Tongue (tissue), 2 donors: ENCODE data around the gene RTL10. TPM values are rescaled to one million over a fixed set of nuclear protein-coding genes. Genes with fewer than 3 reads are reported as not detected.
"Not testable (repeated sequence)": the region's sequence is repeated elsewhere in the genome, so short reads cannot be mapped to it uniquely, and the experiment has no call there.

Source experiments
- DNase-seq: peaks from one replicate; pipeline ENCODE4 v3.0.0-alpha.2; 2015
- total RNA-seq: library from RNA; depleted of rRNA; stranded (reverse); fragments of >200 nt; gene quantifications from one replicate; pipeline ENCODE4 v1.2.3, GENCODE V29; 2014

The RTL10 gene
- total RNA-seq, 1 donor from 2014 or later: 16.2 TPM

DNA sequence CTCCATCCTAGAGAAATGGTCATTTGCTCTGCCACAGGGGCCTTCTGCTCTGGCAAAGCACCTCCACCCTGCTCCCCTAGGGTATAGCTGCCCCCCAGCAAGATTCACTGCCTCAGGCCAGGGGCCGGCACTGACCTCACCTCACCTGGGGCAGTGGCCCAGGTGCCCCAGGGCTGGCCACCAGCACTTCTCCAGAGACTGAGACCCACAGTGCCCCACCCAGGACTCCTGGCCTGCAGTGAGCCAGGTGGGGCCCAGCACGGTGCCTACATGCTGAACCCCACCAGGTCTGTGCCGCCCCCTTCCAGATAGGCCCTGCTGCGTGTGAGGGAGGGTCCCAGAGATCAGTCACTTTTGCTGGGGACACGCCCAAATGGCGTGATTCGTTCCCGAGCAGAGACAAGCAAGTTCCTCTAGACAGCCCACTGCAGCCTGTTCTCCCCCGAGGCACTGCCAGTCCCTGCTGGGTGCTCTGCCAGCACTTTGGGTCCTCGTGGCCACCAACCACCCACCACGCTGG, 10.8 kb downstream of the RTL10 start:
- DNase-seq: no peak

DNA sequence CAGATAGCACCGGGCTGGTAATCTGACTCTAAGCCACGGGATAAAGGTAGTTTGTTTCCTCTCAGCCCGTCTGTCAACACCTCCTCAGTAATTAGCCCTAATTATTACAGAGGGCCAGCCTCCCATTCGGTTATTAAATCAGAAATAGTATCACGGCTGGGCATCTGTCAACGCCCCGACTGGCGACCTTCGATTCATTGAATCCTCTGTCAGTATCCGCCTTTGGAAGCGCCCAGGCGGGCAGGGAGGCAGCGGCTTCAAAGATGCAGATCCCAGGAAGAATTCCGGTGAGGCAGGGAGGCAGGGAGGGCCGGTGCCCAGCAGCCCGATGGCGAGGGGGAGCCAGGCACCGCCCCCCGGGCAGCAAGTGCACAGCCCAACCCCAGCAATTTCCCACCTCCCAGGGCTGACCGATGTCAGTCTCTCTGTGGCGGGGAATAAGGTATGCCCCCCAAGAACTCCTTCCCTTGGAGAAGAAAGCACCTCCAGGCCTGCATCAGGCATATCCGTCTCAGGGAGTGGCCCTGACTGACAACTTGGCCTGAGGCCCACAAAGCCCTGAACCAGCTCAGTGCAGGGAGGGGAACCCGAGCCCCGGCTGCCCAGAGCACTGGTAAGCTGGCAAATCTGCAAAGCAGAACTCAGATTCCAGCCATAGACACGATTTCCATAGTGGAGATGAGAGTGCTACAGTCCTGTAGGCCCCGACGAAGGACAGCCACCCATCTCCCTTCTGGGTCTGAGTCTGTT, 11.4 kb downstream of the RTL10 start:
- peak; percentile 37 for DNase-seq

DNA sequence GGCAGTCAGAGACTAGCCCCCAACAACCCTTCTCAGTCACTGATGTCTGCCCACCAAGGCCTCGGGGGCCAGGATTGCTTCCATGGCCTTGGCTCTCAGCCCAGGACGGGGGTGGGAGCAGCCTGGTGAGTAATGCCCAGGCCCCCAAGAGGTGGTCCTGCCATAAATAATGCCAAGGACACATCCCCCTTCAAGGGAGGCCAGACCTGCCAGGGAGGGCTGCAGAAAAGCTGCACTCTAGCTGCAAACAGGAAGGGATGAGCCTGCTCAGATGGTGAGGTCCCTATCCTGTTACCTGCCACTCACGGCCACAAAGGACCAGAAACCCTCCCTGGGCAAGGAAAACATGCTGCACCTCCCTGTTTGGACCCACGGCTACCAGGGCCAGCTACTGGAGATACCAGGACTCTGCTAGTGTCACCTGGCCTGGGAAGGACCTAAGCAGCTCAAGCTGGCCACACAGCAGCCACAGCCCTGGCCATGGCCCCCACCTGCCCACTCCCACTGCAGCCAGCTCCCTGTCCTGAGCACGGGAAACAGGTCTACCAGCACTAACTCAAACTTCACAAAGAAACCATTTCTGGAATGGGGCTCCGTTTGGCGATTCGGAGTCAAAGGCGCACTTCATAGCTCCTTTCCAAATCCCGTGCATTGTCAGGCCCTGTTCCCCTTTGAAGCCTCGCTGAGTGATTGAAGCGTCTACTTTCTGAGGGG, 12.1 kb downstream of the RTL10 start:
- no peak for DNase-seq

DNA sequence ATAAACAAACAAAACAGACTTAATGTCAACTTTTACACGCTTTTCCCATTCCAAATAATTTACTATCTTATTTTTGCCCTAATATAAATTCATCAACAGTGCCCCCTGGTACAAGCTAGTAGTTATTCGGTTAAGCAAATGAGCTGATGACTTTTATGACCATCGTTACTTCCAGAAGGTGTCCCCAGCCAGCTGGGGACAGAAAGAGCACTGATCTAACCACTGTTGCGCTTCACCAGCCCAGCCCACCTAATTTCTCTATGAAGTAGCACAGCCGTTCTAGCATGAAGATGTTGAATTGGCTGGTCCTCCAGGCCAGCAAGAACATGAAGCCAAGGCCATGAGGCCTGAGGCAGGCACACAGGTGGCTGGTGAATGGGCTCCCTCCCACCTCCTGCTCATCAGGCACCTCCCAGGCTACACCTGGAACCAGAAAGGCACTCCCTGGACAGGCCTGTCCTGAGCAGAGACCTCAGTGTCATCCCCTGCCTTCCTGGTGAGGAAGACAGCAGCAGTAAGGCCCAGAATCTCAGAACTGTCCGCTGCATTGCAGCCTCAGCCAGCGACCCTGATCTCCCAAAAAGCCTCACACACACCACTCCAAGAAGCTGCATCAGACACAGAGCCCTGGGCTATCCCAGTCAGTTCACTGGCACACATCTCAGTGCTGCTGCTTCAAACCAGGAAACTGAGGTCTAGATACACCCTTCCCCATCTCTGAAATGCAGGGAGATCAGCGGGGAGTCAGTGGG, 12.9 kb downstream of the RTL10 start:
- no peak for DNase-seq

DNA sequence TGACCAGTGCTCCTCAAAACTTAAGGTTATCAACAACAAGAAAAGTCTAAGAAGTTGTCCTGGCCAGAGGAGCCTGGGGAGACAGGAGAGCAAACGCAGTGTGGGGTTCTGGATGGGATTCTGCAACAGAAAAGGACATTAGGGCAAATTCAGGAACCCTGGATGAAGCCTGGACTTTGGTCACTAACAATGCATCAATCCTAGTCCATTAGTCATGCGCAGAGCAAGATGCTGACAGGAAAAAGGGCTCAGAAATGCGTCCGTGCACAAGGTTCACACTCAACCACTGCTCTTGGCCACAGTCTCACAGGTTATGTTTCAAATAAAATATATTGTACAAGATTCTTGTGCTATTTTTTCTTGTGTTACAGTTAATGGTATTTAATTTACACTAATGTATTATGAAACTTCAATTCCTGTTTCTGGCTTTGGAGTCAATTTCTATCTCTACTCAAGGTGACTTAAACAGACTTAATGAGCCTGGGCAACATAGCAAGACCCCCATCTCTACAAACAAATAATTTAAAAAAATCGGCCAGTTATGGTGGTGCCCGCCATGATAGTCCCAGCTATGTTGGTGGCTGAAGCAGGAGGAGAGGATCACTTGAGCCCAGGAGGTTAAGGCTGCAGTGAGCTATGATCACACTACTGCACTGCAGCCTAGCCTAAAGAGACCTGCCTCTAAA, 13.6 kb downstream of the RTL10 start:
- no peak for DNase-seq

DNA sequence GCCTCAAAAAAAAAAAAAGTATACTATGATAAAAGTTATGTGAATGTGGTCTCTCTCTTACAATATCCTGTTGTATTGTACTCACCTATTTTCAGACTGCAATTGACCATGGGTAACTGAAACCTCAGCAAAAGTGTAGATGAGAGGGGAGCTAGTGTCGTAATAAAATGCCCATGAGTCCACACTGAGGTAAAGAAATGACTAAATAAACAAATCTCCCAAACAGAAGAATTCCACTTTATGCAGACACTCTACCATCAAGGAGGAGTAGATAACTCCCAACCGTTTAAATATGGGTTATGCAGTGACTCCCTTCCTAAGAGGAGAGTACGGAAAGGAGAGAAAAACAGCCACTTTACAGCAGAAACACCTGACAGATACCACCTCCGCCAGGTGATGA, 14.6 kb downstream of the RTL10 start:
- DNase-seq: no peak

DNA sequence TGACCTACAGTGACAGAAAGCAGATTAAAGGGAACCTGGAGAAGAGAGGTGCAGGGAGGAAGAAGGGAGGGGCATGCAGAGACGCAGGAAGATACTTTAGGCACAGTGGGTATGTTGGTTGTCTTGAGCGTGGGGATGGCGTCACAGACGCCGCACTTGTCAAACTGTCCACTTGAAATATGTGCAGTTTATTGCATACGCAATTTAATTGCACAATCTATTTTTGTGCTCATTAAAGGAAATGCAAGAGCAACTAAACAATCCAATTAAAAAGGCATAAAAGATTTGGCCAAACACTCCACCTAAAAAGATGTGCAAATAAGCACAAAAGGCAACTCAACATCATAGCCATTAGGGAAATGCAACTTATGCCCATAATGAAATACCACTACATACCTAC, 16.8 kb downstream of the RTL10 start:
- DNase-seq: no peak

DNA sequence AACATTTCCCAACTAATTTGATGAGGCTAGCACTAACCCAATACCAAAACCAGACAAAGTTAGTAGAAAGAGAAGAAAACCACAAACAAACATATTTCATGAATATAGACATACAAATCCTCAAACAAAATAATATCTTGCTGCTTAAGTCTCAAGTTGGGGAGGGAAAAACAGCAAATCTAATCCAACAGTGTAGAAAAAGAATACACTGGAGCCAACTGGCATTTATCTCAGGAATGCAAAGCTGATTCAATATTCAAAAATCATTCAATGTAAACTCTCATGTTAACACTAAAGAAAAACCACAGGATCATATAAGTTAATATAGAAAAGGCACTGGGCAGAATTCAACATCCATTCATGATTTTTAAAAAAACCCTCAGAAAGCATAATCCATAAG, 18.2 kb downstream of the RTL10 start:
- no peak for DNase-seq

DNA sequence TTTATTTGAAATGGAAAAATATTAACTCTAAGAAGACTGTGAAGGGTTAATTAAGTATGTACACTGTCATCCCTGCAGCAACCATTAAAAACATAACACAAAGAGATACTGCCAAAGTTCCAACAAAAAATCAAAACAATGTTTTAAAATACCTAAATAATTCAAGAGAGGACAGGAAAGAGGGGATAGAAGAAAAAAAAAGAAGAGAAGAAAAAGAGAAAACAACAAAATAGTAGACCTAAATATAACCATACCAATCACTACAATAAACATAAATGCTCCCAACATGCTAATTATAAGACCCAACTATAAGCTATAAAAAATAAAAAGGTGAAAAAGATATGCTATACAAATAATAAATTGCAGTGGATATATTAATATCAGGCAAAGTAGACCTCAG, 20.1 kb downstream of the RTL10 start:
- DNase-seq: no peak

DNA sequence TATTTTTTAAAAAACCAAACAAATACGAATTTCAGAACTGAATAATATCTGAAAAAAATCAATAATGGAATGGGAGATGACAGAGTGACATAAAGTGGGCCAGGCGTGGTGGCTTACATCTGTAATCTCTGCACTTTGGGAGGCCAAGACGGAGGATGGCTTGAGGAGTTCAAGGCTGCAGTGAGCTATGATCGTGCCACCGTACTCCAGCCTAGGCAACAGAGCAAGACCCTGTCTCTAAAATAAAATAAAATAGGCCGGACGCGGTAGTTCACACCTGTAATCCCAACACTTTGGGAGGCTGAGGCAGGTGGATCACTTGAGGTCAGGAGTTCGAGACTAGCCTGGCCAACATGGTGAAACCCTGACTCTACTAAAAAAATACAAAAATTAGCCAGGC, 21.3 kb downstream of the RTL10 start:
- DNase-seq: not testable (repeated sequence)

DNA sequence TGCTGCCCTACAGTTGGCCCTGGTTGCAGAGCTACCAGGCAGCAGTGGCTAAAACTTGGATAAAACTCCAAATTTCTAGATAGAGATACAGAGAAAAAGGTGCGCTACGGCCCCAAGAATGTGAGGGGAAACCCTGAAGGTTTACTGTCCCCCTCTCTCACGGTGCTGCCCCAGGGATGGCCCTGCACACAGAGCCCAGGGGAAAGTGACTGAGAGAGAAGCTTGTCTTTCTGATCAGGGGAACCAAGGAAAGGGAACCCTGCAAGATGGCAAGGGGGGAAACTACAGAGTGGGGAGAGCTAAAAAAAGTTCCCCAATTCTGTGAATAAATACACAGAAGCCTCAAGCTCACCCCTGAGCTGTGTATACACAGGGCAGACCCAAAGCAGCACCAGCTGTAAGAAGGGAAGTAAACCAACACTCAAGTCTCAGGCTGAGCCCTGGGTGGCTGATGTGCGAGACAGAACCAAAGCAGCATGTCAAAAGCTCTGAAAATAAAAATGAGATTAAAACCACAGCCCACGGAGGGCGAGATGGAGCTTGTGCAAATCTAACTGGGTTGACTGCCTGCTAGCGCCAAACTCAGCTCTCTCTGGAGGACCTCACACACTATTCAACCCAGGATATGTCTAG, 22.1 kb downstream of the RTL10 start:
- no peak for DNase-seq

DNA sequence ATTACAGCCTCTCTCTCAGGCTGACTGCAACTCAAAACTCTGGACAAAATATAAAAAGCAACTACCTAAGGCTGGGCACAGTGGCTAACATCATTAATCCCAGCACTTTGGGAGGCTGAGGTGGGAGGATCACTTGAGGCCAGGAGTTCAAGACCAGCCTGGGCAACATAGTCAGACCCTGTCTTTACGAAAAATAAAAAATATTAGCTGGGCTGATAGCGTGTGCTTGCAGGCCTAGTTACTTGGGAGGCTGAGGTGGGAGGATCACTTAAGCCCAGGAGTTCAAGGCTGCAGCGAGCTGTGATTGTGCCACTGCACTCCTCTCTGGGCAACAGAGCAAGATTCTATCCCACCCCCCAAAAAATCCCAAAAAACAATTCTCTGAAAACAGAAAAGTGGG, 22.7 kb downstream of the RTL10 start:
- not testable (repeated sequence) for DNase-seq

DNA sequence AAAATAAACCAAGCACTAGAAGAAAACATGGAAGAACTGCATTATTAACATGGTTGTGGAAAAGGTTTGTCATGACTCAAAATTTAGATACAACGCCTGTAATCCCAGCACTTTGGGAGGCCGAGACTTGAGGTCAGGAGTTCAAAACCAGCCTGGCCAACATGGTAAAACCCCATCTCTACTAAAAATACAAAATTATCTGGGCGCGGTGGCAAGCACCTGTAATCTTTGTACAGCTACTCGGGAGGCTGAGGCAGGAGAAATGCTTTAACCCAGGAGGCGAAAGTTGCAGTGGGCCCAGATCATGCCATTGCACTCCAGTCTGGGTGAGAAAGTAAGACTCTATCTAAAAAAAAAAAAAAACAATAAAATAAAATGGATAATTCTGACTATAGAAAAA, 23.7 kb downstream of the RTL10 start:
- DNase-seq: no peak

DNA sequence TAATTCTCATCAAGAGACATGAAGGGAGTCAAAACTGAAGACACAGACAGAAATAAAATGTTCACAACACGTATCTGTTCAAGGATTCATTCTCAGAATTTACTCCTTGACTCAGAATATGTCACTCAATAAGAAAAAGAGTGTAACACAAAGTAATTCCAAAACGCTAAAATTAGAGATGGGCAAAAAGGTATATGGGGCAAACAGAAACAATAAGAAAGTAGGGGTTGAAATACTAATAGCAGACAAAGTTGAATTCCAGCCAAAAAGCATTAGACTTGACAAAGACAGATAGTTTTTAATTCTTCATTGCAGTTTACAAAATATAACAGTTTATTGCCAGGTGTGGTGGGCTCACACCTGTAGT, 26.7 kb downstream of the RTL10 start:
- DNase-seq: no peak

DNA sequence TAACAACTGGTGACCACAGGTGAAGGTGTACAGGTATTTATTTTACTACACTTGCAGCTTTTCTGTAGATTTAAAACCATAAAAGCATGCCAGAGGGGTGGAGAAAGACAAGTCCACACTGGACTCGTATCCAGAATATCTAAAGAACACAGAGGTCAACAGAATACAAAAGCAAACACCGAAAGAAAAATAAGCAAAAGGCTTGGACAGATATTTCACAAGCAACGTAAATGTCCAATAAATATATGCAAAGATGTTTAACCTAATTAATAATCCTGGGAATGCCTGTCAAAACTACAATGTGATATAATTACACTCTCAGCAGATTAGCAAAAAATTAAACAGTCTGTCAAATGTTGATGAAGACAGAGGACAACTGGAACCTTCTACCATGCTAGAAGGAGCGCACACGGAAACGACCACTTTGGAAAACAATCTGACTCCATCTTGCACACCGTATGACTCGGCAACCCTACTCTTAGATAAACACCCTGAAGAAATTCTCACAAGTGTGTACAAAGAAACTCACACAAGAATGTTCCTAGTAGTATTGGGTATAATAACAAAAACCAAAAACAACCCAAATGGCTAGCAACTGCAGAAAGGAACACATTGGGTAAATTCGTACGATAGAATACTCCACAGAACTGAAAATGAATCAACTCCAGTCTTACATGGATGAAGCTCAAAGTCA, 27.2 kb downstream of the RTL10 start:
- DNase-seq: no peak

DNA sequence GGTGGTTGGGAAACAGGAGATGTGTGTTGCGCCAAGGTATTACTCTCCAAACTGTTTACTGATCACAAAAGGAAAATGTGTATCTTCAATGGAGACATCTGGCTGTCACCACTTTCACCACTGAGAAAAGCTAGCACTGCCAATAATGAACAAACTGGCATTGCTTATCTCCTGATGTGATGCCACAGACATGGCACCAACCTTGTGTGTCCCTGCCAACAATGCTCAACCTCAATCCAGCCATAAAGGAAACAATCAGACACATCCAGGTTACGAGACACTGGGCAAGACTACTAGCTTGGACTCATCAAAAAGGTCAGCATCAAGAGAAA, 28.1 kb downstream of the RTL10 start:
- DNase-seq: no peak

DNA sequence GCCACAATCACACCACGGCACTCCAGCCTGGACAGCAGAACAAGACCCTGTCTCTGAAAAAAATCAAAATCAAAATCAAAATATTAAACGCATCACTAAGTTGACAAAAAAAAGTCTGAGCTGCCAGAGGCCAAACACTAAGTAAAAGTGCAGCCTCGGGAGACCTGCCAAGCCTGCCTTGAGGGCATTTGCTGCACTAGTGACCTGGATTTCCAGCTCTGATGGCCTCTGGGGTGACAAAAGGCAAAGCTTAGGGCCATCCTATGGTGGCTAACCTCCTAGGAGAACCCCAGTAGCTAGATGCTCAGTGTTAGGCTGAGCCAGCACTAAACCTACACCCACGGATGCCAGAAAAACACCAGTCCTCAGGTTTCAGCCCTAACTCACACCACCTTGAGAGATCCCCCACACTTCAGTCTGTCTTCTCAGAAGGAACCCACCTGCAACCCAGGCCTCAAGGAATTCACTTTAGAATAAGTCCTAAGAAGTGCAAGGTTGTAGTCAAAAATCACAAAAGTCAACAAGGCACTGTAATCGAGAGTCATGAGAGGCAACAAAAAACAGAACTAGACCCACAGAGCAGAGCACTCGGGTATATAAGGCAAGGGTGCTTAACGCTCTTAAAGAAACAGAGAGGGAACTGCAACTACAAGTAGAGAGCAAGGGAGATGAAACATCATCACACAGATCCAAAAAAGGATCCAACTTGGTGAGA, 28.6 kb downstream of the RTL10 start:
- no peak for DNase-seq

DNA sequence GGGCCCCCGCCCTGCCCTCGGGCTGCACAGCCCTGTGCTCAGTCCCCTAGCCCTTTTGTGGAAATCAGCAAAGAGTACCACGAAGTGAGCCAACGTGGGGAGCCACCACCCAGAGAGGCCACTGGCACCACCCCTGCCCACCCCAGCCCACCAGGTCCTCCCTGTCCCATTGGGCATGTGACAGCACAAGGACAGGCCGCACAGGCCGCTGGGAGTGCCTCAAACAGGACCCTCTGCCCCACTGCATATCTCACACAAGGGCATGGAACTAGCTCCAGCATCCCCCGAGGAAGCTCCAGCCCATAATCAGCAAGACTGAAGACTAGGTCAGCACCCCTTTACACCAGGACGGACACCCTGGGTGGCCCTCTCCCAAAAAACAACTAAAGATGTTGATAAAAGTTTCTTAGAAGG, 29.7 kb downstream of the RTL10 start:
- no peak for DNase-seq

DNA sequence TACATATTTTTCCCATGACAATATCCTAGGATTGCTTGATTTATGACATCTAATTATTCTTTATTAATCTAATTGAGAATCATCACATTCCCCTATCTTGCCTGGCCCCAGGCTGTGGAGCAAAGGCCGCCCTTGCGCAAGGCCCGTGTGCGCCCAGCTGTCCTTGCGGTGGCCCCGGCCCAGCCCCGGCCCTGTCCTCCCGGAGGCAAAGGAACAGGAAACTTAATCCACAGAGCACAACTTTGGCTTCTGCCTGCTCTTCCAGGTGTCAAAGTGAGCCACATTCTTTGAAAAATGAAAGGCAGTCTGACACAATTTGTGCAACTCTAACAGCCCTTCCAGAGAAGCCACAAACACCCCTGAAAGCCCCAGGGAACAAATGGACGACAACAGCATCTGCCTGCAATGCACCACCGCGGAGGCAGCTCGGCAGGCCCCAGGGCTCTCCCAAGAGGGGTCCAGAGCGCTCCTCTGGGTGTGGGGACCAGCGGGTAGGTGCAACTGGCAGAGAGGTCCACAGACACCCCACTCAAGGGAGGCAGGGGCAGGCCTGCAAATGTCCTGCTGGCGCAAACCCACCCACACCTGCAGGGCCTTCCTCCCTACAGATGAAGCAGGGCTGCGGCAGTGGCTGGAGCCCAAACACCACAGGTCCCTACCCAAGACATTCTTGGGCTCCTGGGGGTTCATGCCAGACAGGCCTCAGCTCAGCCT, 30.3 kb downstream of the RTL10 start:
- DNase-seq: no peak

DNA sequence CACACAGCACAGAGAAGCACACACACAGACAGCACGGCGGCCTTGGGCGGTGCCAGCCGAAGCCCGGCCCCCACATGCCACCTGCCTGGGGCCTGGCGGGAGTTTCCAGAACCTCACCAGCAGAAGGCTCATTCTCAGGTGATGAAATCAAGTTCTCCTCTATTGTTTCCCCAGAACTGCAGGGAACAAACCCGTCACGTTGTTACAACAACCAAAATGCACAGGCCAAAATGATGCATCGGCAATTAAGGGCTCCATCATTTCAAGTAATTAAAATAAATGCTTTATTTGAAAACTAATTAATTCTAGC, 30.8 kb downstream of the RTL10 start:
- DNase-seq: no peak
